Body of pancreas (tissue), 4 donors: Measurements from ENCODE around the gene HYOU1. TPM values are rescaled to one million over a fixed set of nuclear protein-coding genes. Genes with fewer than 3 reads are reported as not detected.

Experiments
- ATAC-seq: fragments of 150-250 bp; one replicate; pipeline ENCODE4 v1.9.1; 2016
- DNase-seq, 4 donors: peaks; one replicate each; pipeline ENCODE4 v3.0.0-alpha.2; 2019
- H3K27ac ChIP-seq, 4 donors: fragments of 200-600 bp; sonication (generic); 1 replicate in 3 of 4; 2 replicates in 1 of 4; pipeline versions ENCODE4 v1.5.1 to v1.6.1; 2016 to 2019; ENCODE audit warnings: mild to moderate bottlenecking in 1 of 4, mixed read lengths in 1 of 4, moderate library complexity in 1 of 4
- H3K27me3 ChIP-seq, 2 donors: fragments of 200-600 bp; sonication (generic); one replicate each; pipeline ENCODE4 v1.6.0; 2016; ENCODE audit warnings: mild to moderate bottlenecking in 1 of 2
- H3K36me3 ChIP-seq, 2 donors: fragments of 200-600 bp; sonication (generic); replicated peaks in 1 of 2; 2 replicates each; pipeline ENCODE4 v1.5.1; 2016; ENCODE audit warnings: low read depth in 2 of 2; ENCODE audit not compliant: insufficient read depth in 1 of 2
- H3K4me1 ChIP-seq: fragments of 200-600 bp; sonication (generic); one replicate; pipeline ENCODE4 v1.6.0; 2016
- H3K4me3 ChIP-seq, 2 donors: fragments of 200-600 bp; sonication (generic); 1 replicate in 1 of 2; 2 replicates in 1 of 2; pipeline ENCODE4 v1.5.1; 2016 to 2019
- H3K9me3 ChIP-seq, 3 donors: fragments of 200-600 bp; sonication (generic); 1 replicate in 2 of 3; 2 replicates in 1 of 3; pipeline ENCODE4 v1.5.1; 2016
- POLR2A ChIP-seq, 3 donors: fragments of 450-650 bp; IDR thresholded peaks; one replicate each; pipeline ENCODE4 v1.6.1; 2016; ENCODE audit warnings: antibody characterized with exemption in 3 of 3, mild to moderate bottlenecking in 2 of 3
- WGBS, 2 donors: methylation state at CpG; one replicate each; pipeline ENCODE4 v1.1.5; 2017; 5-methylcytosine and 5-hydroxymethylcytosine counted together
- intact Hi-C: fragments of 100-400 bp; cut with DNase I; formaldehyde crosslinking; loops from one replicate; pipeline ENCODE4 v1.15.1; 2023
- total RNA-seq, 2 donors: library from RNA; depleted of rRNA; stranded (reverse); fragments of >200 nt; gene quantifications; one replicate each; pipeline ENCODE4 v1.1.0, GENCODE V29; 2016
- TF ChIP-seq, protein P1 (sequence below), 7 experiments: fragments of 450-650 bp in 4 of 7; fragments of 200-600 bp in 3 of 7; sonication (generic) in 3 of 7; IDR thresholded peaks; one replicate each; pipeline ENCODE4 v1.5.1; 2016 to 2019; ENCODE audit warnings: antibody characterized with exemption in 7 of 7

The HYOU1 gene
- total RNA-seq, 2 donors from 2014 or later, result 121 to 218 TPM

- Histone ChIP-seq H3K9me3 (no peaks in the 10 kb centered on the region), H3K27me3 (no peaks in the 10 kb centered on the region), H3K4me3 (no peak overlapping the region), H3K4me1 (peaks cover 31% of the 10 kb centered on the region), H3K36me3 (peaks cover 0 to 7% of the 10 kb centered on the region in 2 donors), H3K27ac (no peak overlapping the region)
- ATAC-seq (no peak), DNase-seq (peak in 1 of 4 donors; percentile 40)
- no peak for TF ChIP-seq POLR2A (IDR thresholded peaks at IDR 0.05)
- 48 to 50% methylated on average over 8 of the region's 8 CpGs for WGBS, 2 donors
- intact Hi-C loops, result no loop called here
Measured at GRCh38 chr11:119015054-119015611, 41.9 kb downstream of the HYOU1 start.

- H3K9me3 ChIP-seq, result no peaks in the 10 kb centered on the region
- H3K4me1 ChIP-seq, result peaks cover 24% of the 10 kb centered on the region
- H3K4me3 ChIP-seq, result no peak overlapping the region
- intact Hi-C loops, result no loop called here
- WGBS, 2 donors, result 87 to 95% methylated on average over 17 of the region's 17 CpGs
- H3K36me3 ChIP-seq, result peaks cover 0 to 7% of the 10 kb centered on the region in 2 donors
- H3K27ac ChIP-seq, result no peak overlapping the region
- DNase-seq (no peak), ATAC-seq (no peak)
- TF ChIP-seq POLR2A (IDR thresholded peaks at IDR 0.05), result peak in 1 of 3 donors; percentile 6
- TF ChIP-seq, protein P1, sequence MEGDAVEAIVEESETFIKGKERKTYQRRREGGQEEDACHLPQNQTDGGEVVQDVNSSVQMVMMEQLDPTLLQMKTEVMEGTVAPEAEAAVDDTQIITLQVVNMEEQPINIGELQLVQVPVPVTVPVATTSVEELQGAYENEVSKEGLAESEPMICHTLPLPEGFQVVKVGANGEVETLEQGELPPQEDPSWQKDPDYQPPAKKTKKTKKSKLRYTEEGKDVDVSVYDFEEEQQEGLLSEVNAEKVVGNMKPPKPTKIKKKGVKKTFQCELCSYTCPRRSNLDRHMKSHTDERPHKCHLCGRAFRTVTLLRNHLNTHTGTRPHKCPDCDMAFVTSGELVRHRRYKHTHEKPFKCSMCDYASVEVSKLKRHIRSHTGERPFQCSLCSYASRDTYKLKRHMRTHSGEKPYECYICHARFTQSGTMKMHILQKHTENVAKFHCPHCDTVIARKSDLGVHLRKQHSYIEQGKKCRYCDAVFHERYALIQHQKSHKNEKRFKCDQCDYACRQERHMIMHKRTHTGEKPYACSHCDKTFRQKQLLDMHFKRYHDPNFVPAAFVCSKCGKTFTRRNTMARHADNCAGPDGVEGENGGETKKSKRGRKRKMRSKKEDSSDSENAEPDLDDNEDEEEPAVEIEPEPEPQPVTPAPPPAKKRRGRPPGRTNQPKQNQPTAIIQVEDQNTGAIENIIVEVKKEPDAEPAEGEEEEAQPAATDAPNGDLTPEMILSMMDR (IDR thresholded peaks at IDR 0.05), result no peak
- H3K27me3 ChIP-seq, result no peaks in the 10 kb centered on the region
Measured at GRCh38 chr11:119014209-119014924, 42.6 kb downstream of the HYOU1 start.

GRCh38 chr11:119012629-119013170, 44.3 kb downstream of the HYOU1 start:
- TF ChIP-seq, protein P1 (IDR thresholded peaks at IDR 0.05), result no peak
- no peak for TF ChIP-seq POLR2A (IDR thresholded peaks at IDR 0.05)
- no peak for DNase-seq
- peaks cover 24% of the 10 kb centered on the region for H3K4me1 ChIP-seq
- H3K27me3 ChIP-seq, result no peaks in the 10 kb centered on the region
- H3K9me3 ChIP-seq, result no peaks in the 10 kb centered on the region
- ATAC-seq, result no peak
- intact Hi-C loops, result no loop called here
- 75 to 82% methylated on average over 3 of the region's 3 CpGs for WGBS, 2 donors
- H3K27ac ChIP-seq, result no peak overlapping the region
- peaks cover 0 to 7% of the 10 kb centered on the region in 2 donors for H3K36me3 ChIP-seq
- no peak overlapping the region for H3K4me3 ChIP-seq

GRCh38 chr11:119011476-119012053, 45.4 kb downstream of the HYOU1 start:
- no peaks in the 10 kb centered on the region for H3K27me3 ChIP-seq
- no peak for ATAC-seq
- H3K27ac ChIP-seq, result no peak overlapping the region
- WGBS, 2 donors, result 75 to 81% methylated on average over 6 of the region's 6 CpGs
- intact Hi-C loops, result no loop called here
- H3K4me3 ChIP-seq, result no peak overlapping the region
- peaks cover 0 to 11% of the 10 kb centered on the region in 2 donors for H3K36me3 ChIP-seq
- TF ChIP-seq POLR2A (IDR thresholded peaks at IDR 0.05), result no peak
- TF ChIP-seq, protein P1 (IDR thresholded peaks at IDR 0.05), result no peak
- DNase-seq, result peak in 1 of 4 donors; percentile 14
- peaks cover 14% of the 10 kb centered on the region for H3K4me1 ChIP-seq
- no peaks in the 10 kb centered on the region for H3K9me3 ChIP-seq

DNA sequence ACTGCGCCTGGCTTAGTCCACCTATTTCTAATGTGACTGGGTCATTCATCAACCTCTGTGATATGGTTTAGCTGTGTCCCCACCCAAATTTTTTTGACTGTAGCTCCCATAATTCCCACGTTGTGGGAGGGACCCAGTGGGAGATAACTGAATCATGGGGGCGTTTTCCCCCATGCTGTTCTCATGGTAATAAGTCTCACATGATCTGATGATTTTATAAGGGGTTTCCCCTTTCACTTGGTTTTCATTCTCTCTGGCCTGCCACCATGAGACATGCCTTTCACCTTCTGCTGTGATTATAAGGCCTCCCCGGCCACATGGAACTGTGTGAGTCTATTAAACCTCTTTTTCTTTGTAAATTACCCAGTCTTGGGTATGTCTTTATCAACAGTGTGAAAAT, 50.3 kb downstream of the HYOU1 start:
- Histone ChIP-seq H3K27me3 (no peaks in the 10 kb centered on the region), H3K9me3 (no peaks in the 10 kb centered on the region), H3K4me3 (no peak overlapping the region), H3K27ac (no peak overlapping the region), H3K4me1 (no peaks in the 10 kb centered on the region), H3K36me3 (peaks cover 0 to 9% of the 10 kb centered on the region in 2 donors)
- TF ChIP-seq, protein P1 (IDR thresholded peaks at IDR 0.05), result no peak
- no peak for TF ChIP-seq POLR2A (IDR thresholded peaks at IDR 0.05)
- no peak for DNase-seq
- no peak for ATAC-seq
- 87 to 95% methylated on average over 4 of the region's 4 CpGs for WGBS, 2 donors
- intact Hi-C loops, result no loop called here
